Erythroblast (primary cell): ENCODE results near the gene PRM2.

ENCODE experiments used
- DNase-seq, 2 experiments: peaks; one replicate each; lab custom pipeline; 2025; lab: John Stamatoyannopoulos, UW
- GATA1 ChIP-seq: IDR thresholded peaks from 2 replicates; pipeline ENCODE4 v1.6.1; 2011; ENCODE audit warnings: low read depth, mild to moderate bottlenecking, control low read depth, low read length, moderate library complexity
- POLR2A ChIP-seq: IDR thresholded peaks from 2 replicates; pipeline ENCODE4 v1.6.1; 2011; ENCODE audit warnings: mild to moderate bottlenecking, low read length

Gene PRM2

GRCh38 chr16:11268921-11269375 is 7.3 kb downstream of the PRM2 start, which contains the start of gene TNP2:
Gene TNP2, minus strand, starts transcription at chr16:11269325. Its CDS starts 63 bp downstream, at chr16:11269262.
- DNase-seq: no peak

GRCh38 chr16:11265124-11265523 is 11.2 kb downstream of the PRM2 start:
- TF ChIP-seq POLR2A (no peak), GATA1 (no peak)
- DNase-seq: no peak

More at GRCh38 chr16:11268921-11269375, 7.3 kb downstream of the PRM2 start, which contains the start of gene TNP2:
- TF ChIP-seq POLR2A: no peak
- TF ChIP-seq GATA1: no peak

DNA sequence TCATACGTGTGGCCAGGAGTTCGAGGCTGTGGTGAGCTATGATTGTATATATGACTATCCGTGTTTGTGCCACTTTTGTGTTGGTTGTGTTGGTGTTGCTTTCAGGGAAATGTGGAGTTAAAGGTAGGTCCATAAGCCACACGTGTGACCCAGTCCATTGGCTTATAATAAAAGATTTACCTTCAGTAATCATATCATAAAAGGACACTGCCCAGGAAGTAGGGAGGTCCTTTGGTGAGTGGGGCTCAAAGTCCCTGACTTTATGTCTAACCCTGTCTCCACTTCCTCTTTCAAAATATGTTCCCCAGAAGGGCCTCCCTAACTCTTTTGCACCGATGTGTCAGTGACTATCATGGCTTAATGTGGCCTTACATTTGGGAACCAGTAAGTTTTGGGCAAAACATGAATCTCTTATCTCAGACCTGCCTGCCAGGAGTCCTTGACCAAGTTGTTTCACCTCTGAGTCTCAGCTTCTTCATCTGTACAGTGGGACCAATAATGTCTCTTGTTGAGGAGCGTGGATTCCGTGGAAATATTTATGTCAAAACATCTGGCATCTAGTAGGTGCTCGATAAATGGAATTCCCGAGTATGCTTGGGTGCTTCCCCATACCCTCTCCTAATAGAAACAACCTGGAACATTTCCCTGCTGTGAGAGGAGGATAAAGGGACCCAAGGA is 12.0 kb downstream of the PRM2 start:
- TF ChIP-seq GATA1: no peak
- no peak for TF ChIP-seq POLR2A
- no peak for DNase-seq

DNA sequence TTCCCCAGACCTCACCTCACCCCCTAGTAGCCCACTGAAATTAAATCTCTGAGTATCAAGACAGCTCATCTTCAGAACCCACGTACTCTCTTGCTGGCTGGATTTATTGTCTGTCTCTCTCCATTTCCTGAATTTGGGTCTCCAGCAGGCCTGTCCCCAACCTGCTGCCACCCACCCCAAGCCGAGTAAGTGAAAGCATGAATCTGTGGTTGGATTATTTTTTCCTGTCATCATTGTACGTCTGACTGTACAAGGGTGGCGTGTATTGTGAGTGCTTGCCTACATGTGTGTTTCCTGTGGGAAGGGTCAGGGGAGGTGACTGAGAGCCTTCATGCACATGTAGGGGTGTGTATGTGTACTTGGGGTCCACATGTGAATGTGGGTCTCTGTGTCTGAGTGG is 12.5 kb downstream of the PRM2 start:
- TF ChIP-seq POLR2A: no peak
- no peak for DNase-seq

- DNase-seq: no peak
Observed at GRCh38 chr16:11262915-11263314, 13.4 kb downstream of the PRM2 start.

GRCh38 chr16:11260596-11260966 is 15.7 kb downstream of the PRM2 start:
- TF ChIP-seq GATA1 (no peak), POLR2A (no peak)
- DNase-seq: no peak

More at GRCh38 chr16:11262915-11263314, 13.4 kb downstream of the PRM2 start:
- TF ChIP-seq POLR2A: no peak
- TF ChIP-seq GATA1: no peak

- TF ChIP-seq GATA1 (no peak), POLR2A (no peak)
- DNase-seq: no peak
Observed at GRCh38 chr16:11259655-11260595, 16.4 kb downstream of the PRM2 start.

- TF ChIP-seq GATA1: no peak
- TF ChIP-seq POLR2A: no peak
- DNase-seq: no peak
Observed at GRCh38 chr16:11258553-11259492, 17.5 kb downstream of the PRM2 start.

DNA sequence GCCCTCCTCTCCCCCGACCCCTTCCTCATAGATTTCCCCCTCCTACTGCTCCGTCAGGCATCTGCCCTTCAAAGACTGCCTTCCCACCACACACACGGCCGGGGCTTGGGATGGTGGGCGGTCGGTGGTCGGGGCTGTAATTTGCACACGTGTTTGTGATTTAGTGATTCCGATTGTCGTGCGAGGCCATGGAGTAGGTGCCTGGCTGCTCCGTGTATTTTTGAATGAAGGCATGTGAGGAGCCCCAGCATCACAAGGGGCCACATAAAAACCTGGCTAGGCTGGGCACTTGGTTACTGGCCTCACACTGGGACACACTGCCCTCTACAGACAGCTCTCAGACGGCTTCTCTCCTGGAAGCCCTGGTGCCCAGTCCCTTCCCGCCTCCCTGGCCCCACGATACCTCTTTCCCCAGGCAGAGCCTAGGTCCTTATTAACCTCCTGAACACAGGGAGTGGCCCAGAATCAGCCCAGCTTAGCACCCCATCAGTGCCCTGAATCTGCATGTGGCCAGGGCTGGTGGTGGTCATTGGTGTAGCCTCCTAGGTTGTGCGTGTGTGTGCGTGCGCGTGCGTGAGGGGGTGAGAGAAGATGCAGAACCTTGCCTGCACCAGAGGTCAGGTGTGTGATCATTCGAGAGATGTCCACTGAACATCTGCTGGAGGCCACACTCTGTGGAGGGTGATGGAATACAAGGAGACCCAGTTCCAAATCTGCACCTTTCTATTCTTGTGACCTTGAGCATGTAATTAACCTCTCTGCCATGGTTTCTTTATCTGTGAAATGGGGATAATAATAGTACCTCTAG is 18.9 kb downstream of the PRM2 start:
- TF ChIP-seq POLR2A (no peak), GATA1 (no peak)
- peak; percentile 83 to 85 for DNase-seq

DNA sequence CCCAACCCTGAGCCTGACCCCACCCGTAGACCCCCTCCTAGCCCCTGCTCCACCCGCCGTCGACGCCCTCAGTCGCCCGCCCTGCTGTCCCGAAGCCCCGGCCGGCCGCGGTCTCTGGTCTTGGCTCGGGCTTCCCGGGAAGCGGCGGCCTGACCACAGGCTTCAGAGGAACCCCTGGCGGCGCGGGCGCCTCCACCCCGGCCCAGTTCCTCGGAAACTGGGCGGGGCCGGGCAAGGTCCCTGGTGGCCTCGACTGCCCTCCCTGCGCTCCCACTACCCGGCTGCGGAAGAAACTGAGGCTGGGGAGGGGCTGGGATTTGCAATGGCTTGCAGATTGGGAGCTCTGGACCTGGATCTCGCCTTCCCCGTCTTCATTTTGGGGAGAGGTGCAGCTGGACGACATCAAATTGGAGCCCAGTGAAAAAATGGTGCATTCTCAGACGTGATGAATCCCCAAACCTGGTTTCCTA is 19.6 kb downstream of the PRM2 start:
- no peak for TF ChIP-seq POLR2A
- no peak for TF ChIP-seq GATA1
- no peak for DNase-seq

- DNase-seq: peak; percentile 89 to 94
- no peak for TF ChIP-seq GATA1
- peak; percentile 86 for TF ChIP-seq POLR2A
Observed at GRCh38 chr16:11255737-11256660, 20.3 kb downstream of the PRM2 start, which contains the start of gene SOCS1. Gene SOCS1, minus strand, starts transcription at chr16:11256204. Its CDS starts 726 bp downstream, at chr16:11255478.
